HG03457 (cell line): ENCODE results near the gene LAMA5.

Experiments used
- ATAC-seq: cut with Tn5 transposase; IDR thresholded peaks from one replicate; pipeline ENCODE4 v1.9.1; 2021; ENCODE audit warnings: moderate number of reproducible peaks; ENCODE audit not compliant: unreplicated experiment

The LAMA5 gene

GRCh38 chr20:62372042-62372993 is 5.2 kb upstream of the LAMA5 start:
- no peak for ATAC-seq

GRCh38 chr20:62371588-62372041 is 4.5 kb upstream of the LAMA5 start:
- ATAC-seq, result no peak

- ATAC-seq, result no peak
Measured at GRCh38 chr20:62370807-62371587, 3.9 kb upstream of the LAMA5 start.

GRCh38 chr20:62370115-62370806 is 3.1 kb upstream of the LAMA5 start:
- ATAC-seq, result no peak

- ATAC-seq, result no peak
Measured at GRCh38 chr20:62369815-62370114, 2.7 kb upstream of the LAMA5 start.

- no peak for ATAC-seq
Measured at GRCh38 chr20:62368976-62369814, 2.1 kb upstream of the LAMA5 start.

- no peak for ATAC-seq
Measured at GRCh38 chr20:62368392-62368975, 1.4 kb upstream of the LAMA5 start.

GRCh38 chr20:62367633-62368391 is 700 bp upstream of the LAMA5 start:
- ATAC-seq, result no peak

- ATAC-seq, result no peak
Measured at GRCh38 chr20:62366370-62367135, 559 bp downstream of the LAMA5 start.

- ATAC-seq, result no peak
Measured at GRCh38 chr20:62365814-62366369, 1.2 kb downstream of the LAMA5 start.

GRCh38 chr20:62364911-62365736 is 2.0 kb downstream of the LAMA5 start:
- no peak for ATAC-seq

GRCh38 chr20:62363920-62364851 is 2.9 kb downstream of the LAMA5 start:
- no peak for ATAC-seq

GRCh38 chr20:62362991-62363919 is 3.9 kb downstream of the LAMA5 start:
- no peak for ATAC-seq

- no peak for ATAC-seq
Measured at GRCh38 chr20:62362590-62362940, 4.5 kb downstream of the LAMA5 start.

GRCh38 chr20:62361799-62362589 is 5.1 kb downstream of the LAMA5 start:
- ATAC-seq, result no peak
